GM12864 (cell line): ENCODE results near the gene SKAP1.
A peak's percentile ranks its signal among the peaks of the same experiment; 100 is the strongest.

Source experiments
- DNase-seq: peaks from one replicate; pipeline ENCODE4 v3.0.0-alpha.2; 2011; ENCODE audit warnings: low read depth
- H3K4me3 ChIP-seq: 2 replicates; pipeline ENCODE4 v1.5.1; 2011; ENCODE audit warnings: mild to moderate bottlenecking, low read depth, low read length, control low read depth
- TF ChIP-seq, protein P1 (sequence below): IDR thresholded peaks from 2 replicates; pipeline ENCODE4 v1.5.1; 2011; ENCODE audit warnings: low read depth, mild to moderate bottlenecking, moderate library complexity, low read length, control low read depth, inconsistent platforms; ENCODE audit errors: missing control alignments

The SKAP1 gene

DNA sequence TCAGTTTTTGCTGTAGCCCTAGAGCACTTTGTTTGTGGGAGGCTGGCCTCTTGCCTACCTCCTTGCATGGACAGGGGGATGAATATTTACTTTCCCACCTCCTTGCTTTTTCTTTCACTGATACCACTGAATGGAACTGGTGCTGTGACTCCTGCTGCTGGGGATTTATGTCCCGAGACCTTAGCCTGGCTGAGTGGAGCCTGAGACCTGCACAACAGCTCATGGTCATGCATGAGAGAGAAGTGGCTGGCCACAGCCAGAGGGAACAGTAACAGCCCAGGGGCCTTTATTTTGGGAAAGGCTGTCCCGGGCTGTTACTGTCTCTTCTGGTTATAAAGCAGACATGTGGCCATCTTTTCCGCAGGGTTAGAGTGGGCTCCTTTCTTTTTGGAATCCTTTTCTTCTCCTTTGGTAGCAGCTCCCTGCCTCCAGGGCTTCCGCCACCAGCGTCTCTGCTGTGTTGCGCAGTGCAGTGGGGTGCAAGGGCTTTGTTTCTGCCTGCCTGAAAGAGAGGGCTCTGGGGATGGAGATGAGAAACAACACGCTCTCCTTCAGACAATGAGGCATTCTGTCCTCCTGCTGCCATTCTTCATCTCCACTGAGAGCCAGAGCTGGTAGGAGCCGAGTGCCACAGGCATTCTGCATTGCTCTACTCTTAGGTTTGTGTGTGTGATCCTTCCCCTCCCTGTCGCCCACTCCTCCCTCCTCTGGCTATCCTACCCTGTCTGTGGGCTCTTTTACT, 307.9 kb downstream of the SKAP1 start:
- TF ChIP-seq, protein P1, sequence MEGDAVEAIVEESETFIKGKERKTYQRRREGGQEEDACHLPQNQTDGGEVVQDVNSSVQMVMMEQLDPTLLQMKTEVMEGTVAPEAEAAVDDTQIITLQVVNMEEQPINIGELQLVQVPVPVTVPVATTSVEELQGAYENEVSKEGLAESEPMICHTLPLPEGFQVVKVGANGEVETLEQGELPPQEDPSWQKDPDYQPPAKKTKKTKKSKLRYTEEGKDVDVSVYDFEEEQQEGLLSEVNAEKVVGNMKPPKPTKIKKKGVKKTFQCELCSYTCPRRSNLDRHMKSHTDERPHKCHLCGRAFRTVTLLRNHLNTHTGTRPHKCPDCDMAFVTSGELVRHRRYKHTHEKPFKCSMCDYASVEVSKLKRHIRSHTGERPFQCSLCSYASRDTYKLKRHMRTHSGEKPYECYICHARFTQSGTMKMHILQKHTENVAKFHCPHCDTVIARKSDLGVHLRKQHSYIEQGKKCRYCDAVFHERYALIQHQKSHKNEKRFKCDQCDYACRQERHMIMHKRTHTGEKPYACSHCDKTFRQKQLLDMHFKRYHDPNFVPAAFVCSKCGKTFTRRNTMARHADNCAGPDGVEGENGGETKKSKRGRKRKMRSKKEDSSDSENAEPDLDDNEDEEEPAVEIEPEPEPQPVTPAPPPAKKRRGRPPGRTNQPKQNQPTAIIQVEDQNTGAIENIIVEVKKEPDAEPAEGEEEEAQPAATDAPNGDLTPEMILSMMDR = no peak
- no peak for DNase-seq

DNA sequence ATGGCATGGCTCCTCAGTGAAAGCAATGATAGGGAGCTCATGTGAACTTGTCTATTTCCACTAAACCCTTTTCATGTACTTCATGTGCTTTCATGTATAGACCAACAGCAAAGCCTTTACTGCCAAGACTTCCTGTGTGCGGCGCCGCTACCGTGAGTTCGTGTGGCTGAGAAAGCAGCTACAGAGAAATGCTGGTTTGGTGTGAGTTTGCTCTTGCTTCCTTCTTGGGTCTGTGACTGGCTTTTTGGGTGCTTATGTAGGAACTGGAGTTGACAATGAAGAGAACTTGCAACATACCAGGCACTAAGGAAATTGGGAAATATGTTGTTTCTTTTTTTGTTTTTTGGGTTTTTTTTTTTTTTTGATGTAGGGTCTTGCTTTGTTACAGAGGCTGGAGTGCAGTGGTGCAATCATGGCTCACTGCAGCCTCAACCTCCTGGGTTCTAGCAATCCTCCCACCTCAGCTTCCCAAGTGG, 316.8 kb downstream of the SKAP1 start:
- TF ChIP-seq, protein P1 = no peak
- DNase-seq = peak; percentile 66
- peak overlapping the region; percentile 66 for H3K4me3 ChIP-seq

More for the DNA sequence above, 307.9 kb downstream of the SKAP1 start:
- no peak overlapping the region for H3K4me3 ChIP-seq

DNA sequence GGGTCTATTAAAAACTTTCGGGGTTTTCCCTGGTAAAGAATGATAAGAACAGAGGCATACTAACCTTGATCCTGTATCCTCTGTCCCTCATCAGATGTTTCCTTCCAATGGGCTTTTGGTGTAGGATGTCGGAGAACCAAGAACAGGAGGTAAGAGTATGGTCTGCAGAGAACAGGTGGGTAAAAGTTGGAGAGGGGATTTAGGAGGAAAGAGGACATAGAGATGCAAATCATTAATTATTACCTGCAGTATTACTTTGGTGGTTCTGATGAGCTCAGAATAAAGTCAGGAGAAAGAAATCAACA, 318.1 kb downstream of the SKAP1 start:
- H3K4me3 ChIP-seq = peak overlapping the region; percentile 66
- TF ChIP-seq, protein P1 = no peak
- DNase-seq = no peak

DNA sequence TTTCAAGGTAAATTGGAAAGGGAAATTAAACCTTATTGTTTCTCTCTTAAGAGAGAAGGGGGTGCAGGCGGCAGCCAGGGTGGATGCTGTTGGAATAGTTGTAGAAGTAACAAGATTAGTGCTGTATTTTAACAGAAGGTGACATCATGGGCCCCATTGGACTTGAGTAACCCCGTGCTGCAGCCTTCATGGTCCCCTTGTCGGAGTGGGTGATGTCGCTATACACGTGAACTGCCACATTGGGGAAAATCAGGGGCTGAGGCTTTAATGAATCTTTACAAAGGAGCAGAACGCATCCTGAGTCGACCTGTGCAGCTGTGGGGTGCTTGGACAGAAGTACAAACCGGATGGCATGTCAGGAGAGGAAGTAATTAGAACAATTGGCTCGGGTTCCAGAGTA, 319.3 kb downstream of the SKAP1 start:
- TF ChIP-seq, protein P1 = no peak
- DNase-seq = no peak
- H3K4me3 ChIP-seq = peak overlapping the region; percentile 86

DNA sequence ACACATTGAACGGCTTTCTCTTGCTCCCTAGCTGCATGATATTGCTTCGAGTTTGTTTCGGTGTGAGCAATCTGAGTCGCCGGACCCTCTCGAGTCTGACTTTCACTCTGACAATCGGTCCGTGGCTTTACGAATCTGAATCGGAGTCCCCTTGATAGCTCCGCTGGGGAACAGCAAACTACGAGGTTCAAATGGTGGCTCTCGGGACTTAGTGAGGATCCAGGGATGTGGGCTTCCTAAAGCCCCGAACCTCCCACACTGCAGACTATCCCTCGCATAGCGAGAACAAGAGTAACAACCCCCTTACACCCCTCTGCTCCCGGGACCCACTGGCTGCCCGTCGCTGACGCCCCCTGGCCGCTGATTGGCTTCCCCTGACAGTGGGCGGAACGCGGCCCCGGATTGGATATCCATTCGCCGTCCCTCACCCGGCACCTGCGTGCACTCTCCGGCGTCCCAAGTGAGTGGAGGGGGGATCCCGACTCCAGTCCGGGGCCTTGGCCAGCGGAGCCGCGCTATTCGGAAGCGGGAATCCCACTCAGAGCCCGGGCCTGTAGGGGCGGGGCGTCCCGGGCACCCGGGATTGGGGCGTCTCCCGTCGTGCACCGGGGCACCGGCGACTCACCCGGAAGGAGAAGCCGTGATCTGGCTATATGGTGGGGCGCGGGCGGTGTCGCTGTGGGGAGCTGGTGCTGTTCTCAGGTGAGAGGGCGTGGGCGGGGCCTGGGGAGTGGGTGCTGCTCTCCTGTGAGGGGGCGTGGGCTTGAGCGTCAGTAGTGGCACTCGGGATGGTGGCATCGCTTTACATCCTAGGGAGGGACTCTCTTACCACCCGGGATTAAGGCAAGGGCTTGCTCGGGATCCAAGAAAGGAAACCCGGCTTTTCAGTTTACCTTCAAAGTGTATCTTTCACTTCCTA, 322.6 kb downstream of the SKAP1 start, which contains the start of gene SNX11:
Gene SNX11 (plus strand): TSS at position 630 of the 919 bp plus-strand sequence. CDS start 4,278 bp downstream, outside the sequence.
- H3K4me3 ChIP-seq = peak within 1 kb of the TSS; percentile 86
- TF ChIP-seq, protein P1 = no peak
- peak; percentile 70 for DNase-seq

DNA sequence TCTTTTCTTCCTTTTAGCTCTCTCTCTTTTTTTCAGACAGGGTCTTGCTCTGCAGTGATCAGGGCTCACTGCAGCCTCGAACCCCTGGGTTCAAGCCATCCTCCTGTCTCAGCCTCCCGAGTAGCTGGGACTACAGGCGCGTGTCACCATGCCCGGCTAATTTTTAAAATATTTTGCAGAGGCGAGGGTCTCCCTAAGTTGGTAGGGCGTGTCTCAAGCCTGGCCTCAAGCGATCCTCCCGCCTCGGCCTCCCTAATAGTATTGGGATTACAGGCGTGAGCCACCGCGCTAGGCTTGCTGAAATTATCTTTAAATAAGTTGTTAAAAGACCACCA, 323.2 kb downstream of the SKAP1 start:
- DNase-seq = no peak
- TF ChIP-seq, protein P1 = no peak
- peak overlapping the region; percentile 86 for H3K4me3 ChIP-seq
